Measurements from ENCODE around the gene ELFN1. TPM values are rescaled to one million over a fixed set of nuclear protein-coding genes. Genes with fewer than 3 reads are reported as not detected.

ELFN1 gene
- total and polyA plus RNA-seq, 12 donors = 0.05 to 2.8 (median 0.86) TPM

DNA sequence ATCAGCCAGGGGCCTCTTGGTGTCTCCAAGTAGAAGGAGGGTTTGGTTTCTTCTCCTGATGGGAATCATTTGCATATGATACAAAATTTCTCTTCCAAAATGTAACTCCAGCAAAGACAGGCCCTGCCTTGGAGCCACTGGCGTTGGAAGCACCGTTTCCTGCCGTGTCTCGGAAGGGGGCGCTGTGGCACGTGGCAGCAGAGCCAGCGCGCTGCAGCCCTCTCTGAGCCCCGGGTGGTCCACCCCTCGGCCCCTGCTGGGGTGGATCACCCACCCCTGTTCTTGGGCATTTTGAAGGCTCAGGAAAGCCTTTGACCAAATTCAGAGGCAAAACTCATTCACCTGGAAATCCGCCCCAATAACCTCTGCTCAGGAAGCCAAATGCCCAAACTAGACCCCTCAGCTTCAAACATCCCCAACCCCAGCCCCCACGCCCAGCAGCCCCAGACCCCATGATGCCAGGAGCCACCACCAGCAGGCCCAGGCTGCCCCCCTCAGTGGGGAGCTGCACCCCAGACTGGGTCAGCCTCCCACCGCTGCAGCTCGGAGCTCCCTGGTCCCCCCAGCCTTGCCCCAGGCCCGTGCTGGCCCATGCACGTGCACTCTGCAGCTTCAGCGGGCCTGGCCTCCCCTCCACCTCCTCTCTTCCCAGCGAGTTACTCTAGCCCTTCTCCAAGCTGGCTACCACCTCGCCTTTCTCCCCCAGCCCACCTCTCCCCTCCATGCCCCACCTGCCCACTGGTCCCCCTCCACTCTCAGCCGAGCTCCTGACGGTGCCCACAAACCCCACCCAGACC lies 29.5 kb upstream of the ELFN1 start:
- intact Hi-C loops (cut with DNase I) = no loop called here
- 72 to 83% (median 79%) methylated on average over 15 to 21 of the region's 21 CpGs for WGBS, 4 donors

DNA sequence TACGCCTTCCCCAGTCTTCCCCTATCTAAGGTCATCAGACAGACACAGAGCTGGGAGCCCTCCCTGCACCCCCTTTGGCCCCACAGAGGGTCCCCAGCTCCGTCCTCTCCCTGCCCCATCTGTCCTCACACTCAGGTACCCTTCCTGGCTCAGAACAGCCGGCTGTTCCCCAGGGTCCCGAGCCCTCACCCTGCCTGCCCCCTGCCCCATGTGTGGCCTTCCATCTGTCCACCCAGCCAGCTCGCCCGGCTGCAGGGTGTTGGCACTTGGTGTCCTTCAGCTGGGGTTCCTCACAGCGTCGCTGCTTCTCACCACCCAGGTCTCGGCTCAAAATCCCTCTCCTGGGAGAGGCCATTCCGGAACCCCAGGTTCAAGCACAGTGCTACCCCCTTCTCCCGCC lies 28.9 kb upstream of the ELFN1 start:
- 66 to 75% (median 69%) methylated on average over 11 of the region's 11 CpGs for WGBS, 4 donors
- peaks cover 0 to 6% (median 0%) of the 10 kb centered on the region in 3 donors for H3K9me3 ChIP-seq (replicated peaks in 1 of 3)
- H3K36me3 ChIP-seq (replicated peaks in 1 of 2) = no peaks in the 10 kb centered on the region
- H3K4me1 ChIP-seq (replicated peaks in 1 of 2) = no peaks in the 10 kb centered on the region
- intact Hi-C loops (cut with DNase I) = no loop called here
- H3K4me3 ChIP-seq = no peak overlapping the region
- peaks cover 14% of the 10 kb centered on the region for H3K27me3 ChIP-seq
- TF ChIP-seq, protein P1, sequence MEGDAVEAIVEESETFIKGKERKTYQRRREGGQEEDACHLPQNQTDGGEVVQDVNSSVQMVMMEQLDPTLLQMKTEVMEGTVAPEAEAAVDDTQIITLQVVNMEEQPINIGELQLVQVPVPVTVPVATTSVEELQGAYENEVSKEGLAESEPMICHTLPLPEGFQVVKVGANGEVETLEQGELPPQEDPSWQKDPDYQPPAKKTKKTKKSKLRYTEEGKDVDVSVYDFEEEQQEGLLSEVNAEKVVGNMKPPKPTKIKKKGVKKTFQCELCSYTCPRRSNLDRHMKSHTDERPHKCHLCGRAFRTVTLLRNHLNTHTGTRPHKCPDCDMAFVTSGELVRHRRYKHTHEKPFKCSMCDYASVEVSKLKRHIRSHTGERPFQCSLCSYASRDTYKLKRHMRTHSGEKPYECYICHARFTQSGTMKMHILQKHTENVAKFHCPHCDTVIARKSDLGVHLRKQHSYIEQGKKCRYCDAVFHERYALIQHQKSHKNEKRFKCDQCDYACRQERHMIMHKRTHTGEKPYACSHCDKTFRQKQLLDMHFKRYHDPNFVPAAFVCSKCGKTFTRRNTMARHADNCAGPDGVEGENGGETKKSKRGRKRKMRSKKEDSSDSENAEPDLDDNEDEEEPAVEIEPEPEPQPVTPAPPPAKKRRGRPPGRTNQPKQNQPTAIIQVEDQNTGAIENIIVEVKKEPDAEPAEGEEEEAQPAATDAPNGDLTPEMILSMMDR (IDR thresholded peaks at IDR 0.05) = no peak
- TF ChIP-seq POLR2A (IDR thresholded peaks at IDR 0.05) = no peak
- no peak overlapping the region for H3K27ac ChIP-seq
- DNase-seq = no peak

More for the DNA sequence above, 29.5 kb upstream of the ELFN1 start:
- peaks cover 0 to 6% (median 0%) of the 10 kb centered on the region in 3 donors for H3K9me3 ChIP-seq (replicated peaks in 1 of 3)
- no peaks in the 10 kb centered on the region for H3K36me3 ChIP-seq (replicated peaks in 1 of 2)
- H3K27me3 ChIP-seq = peaks cover 14% of the 10 kb centered on the region
- no peak overlapping the region for H3K4me3 ChIP-seq
- TF ChIP-seq POLR2A (IDR thresholded peaks at IDR 0.05) = no peak
- TF ChIP-seq, protein P1 (IDR thresholded peaks at IDR 0.05) = no peak
- no peak for DNase-seq
- H3K27ac ChIP-seq = no peak overlapping the region
- H3K4me1 ChIP-seq (replicated peaks in 1 of 2) = no peaks in the 10 kb centered on the region

DNA sequence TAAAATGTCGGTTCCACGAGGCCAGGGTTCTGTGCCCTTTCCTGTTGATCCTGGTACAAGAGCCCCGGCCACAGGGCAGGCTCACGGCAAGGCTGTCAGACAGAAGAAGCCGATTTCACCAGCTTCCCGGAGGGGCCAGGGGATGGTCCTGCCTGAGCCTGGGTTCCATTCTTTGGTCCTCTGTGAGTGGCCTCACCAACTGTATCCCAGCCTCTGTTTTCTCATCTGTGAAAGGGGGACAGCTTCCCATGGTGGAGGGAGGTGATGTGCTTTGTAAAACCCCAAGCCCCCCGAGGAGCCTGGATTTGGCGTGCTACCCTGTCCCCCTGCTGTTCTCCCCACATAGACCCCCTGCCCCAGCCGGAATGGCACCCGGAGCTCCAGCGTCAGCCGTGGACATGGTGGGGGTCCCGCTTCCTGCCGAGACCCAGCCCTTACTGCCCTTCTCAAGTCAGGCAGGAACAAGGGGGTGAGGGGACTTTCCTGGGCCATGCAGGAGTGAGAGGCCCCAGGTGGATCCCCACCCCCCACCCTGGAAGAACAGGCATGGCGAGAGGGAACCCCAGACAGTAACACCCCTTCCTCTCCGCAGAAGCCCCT lies 28.3 kb upstream of the ELFN1 start:
- intact Hi-C loops (cut with DNase I) = no loop called here
- no peak for DNase-seq
- H3K4me3 ChIP-seq = no peak overlapping the region
- H3K36me3 ChIP-seq (replicated peaks in 1 of 2) = no peaks in the 10 kb centered on the region
- WGBS, 4 donors = 71 to 75% (median 73%) methylated on average over 15 to 16 of the region's 16 CpGs
- no peak for TF ChIP-seq POLR2A (IDR thresholded peaks at IDR 0.05)
- TF ChIP-seq, protein P1 (IDR thresholded peaks at IDR 0.05) = no peak
- no peak overlapping the region for H3K27ac ChIP-seq
- peaks cover 14% of the 10 kb centered on the region for H3K27me3 ChIP-seq
- no peaks in the 10 kb centered on the region for H3K4me1 ChIP-seq (replicated peaks in 1 of 2)
- peaks cover 0 to 5% (median 0%) of the 10 kb centered on the region in 3 donors for H3K9me3 ChIP-seq (replicated peaks in 1 of 3)

DNA sequence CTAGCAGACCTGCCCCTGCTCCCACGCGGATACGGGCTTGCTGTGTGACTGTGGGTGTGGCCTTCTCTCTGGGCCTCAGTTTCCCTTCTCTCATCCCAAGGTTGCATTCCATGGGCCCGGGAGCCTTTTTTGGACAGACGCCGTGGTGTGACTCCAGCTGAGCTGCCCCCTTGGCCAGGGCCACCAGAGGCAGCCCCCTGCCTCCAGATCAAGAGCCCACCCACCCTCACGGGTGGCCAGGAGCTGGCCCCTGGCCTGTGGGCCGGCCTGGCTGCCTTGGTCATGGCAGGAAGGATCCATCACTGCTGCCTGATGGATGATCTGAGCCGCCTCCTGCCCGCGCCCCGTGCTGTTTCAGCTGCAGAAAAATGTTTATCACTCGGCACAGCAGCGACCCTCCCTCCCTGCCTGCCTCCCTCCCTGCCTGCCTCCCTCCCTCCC lies 27.8 kb upstream of the ELFN1 start:
- WGBS, 4 donors = 15 to 32% (median 26%) methylated on average over 9 to 14 of the region's 14 CpGs
- H3K27me3 ChIP-seq = peaks cover 14% of the 10 kb centered on the region

More for the DNA sequence above, 27.8 kb upstream of the ELFN1 start:
- Histone ChIP-seq H3K9me3 (replicated peaks in 1 of 3) (no peaks in the 10 kb centered on the region), H3K27ac (no peak overlapping the region), H3K36me3 (replicated peaks in 1 of 2) (no peaks in the 10 kb centered on the region), H3K4me1 (replicated peaks in 1 of 2) (no peaks in the 10 kb centered on the region), H3K4me3 (no peak overlapping the region)
- intact Hi-C loops (cut with DNase I) = no loop called here
- DNase-seq = no peak
- TF ChIP-seq, protein P1 (IDR thresholded peaks at IDR 0.05) = no peak
- TF ChIP-seq POLR2A (IDR thresholded peaks at IDR 0.05) = no peak
